ENCODE measurements around the gene RNF169.
"Not testable (repeated sequence)": the region's sequence is repeated elsewhere in the genome, so short reads cannot be mapped to it uniquely, and the experiment has no call there.

Gene RNF169

GRCh38 chr11:74726547-74727182 lies 22.0 kb upstream of the RNF169 start:
- peak; percentile 70 for DNase-seq (ENCODE audit: low spot score)

- DNase-seq (ENCODE audit: low spot score): no peak
These were observed 19.3 kb upstream of the RNF169 start for GRCh38 chr11:74729397-74729796.

GRCh38 chr11:74730571-74731260 lies 17.9 kb upstream of the RNF169 start:
- no peak for DNase-seq (ENCODE audit: low spot score)

- no peak for DNase-seq (ENCODE audit: low spot score)
These were observed 17.2 kb upstream of the RNF169 start, which contains the start of gene CHRDL2 for GRCh38 chr11:74731301-74732094. Gene CHRDL2, minus strand, starts transcription at chr11:74731426. Its CDS starts 538 bp downstream, at chr11:74730888.

- DNase-seq (ENCODE audit: low spot score): no peak
These were observed 14.1 kb upstream of the RNF169 start for GRCh38 chr11:74734559-74734925.

- DNase-seq (ENCODE audit: low spot score): no peak
These were observed 13.2 kb upstream of the RNF169 start for GRCh38 chr11:74735365-74735928.

GRCh38 chr11:74736031-74736430 lies 12.6 kb upstream of the RNF169 start:
- no peak for DNase-seq (ENCODE audit: low spot score)

- peak; percentile 64 for DNase-seq (ENCODE audit: low spot score)
These were observed 8.9 kb upstream of the RNF169 start for GRCh38 chr11:74739546-74740270.

GRCh38 chr11:74742070-74742469 lies 6.6 kb upstream of the RNF169 start:
- DNase-seq (ENCODE audit: low spot score): no peak

GRCh38 chr11:74743640-74744039 lies 5.0 kb upstream of the RNF169 start:
- DNase-seq (ENCODE audit: low spot score): no peak

- no peak for DNase-seq (ENCODE audit: low spot score)
These were observed 4.4 kb upstream of the RNF169 start for GRCh38 chr11:74744277-74744676.

GRCh38 chr11:74746868-74747267 lies 1.8 kb upstream of the RNF169 start:
- no peak for DNase-seq (ENCODE audit: low spot score)

- peak; percentile 70 for DNase-seq (ENCODE audit: low spot score)
These were observed 697 bp downstream of the RNF169 start for GRCh38 chr11:74749127-74749964.

- DNase-seq (ENCODE audit: low spot score): no peak
These were observed 1.3 kb downstream of the RNF169 start for GRCh38 chr11:74749965-74750296.

- DNase-seq (ENCODE audit: low spot score): not testable (repeated sequence)
These were observed 1.9 kb downstream of the RNF169 start for GRCh38 chr11:74750598-74750997.

GRCh38 chr11:74751303-74751702 lies 2.7 kb downstream of the RNF169 start:
- DNase-seq (ENCODE audit: low spot score): no peak

- DNase-seq (ENCODE audit: low spot score): peak; percentile 92
These were observed 6.0 kb downstream of the RNF169 start for GRCh38 chr11:74754507-74755252.

- DNase-seq (ENCODE audit: low spot score): peak; percentile 26
These were observed 6.8 kb downstream of the RNF169 start for GRCh38 chr11:74755395-74755995.

GRCh38 chr11:74756571-74756970 lies 7.9 kb downstream of the RNF169 start:
- DNase-seq (ENCODE audit: low spot score): no peak

- DNase-seq (ENCODE audit: low spot score): no peak
These were observed 18.3 kb downstream of the RNF169 start for GRCh38 chr11:74766905-74767304.

All from kidney tubule cell (primary cell).